Keratinocyte (primary cell): ENCODE measurements around the gene GCNT2. TPM values are rescaled to one million over a fixed set of nuclear protein-coding genes. Genes with fewer than 3 reads are reported as not detected.

Experiments used
- DNase-seq: peaks from one replicate; pipeline ENCODE4 v3.0.0-alpha.2; 2011; ENCODE audit warnings: low read depth, missing footprints, low spot score
- FAIRE-seq: peaks from 2 replicates; lab custom pipeline; 2011; peaks lifted over from hg19 to GRCh38; lab: Jason Lieb, UNC
- H2AFZ ChIP-seq: 2 replicates; pipeline ENCODE4 v1.6.0; 2012; ENCODE audit warnings: low read length, control low read depth, inconsistent platforms; ENCODE audit not compliant: control insufficient read depth
- H3K27ac ChIP-seq: 2 replicates; pipeline ENCODE4 v1.5.1; 2011; ENCODE audit warnings: low read length; ENCODE audit not compliant: control insufficient read depth, insufficient read depth
- H3K27me3 ChIP-seq: 3 replicates; pipeline ENCODE4 v1.6.0; 2011; ENCODE audit warnings: low read length; ENCODE audit not compliant: control insufficient read depth, insufficient read depth; ENCODE audit errors: extremely low read depth
- H3K36me3 ChIP-seq, 2 experiments: 2 replicates in 1 of 2; 3 replicates in 1 of 2; pipeline ENCODE4 v1.5.1; 2011; ENCODE audit warnings: low read length in 2 of 2, mild to moderate bottlenecking in 1 of 2; ENCODE audit not compliant: control insufficient read depth in 2 of 2, insufficient read depth in 2 of 2; ENCODE audit errors: extremely low read depth in 1 of 2
- H3K4me1 ChIP-seq: 3 replicates; pipeline ENCODE4 v1.5.1; 2011; ENCODE audit warnings: low read length; ENCODE audit not compliant: control insufficient read depth, insufficient read depth; ENCODE audit errors: extremely low read depth
- H3K4me2 ChIP-seq: 3 replicates; pipeline ENCODE4 v1.6.0; 2011; ENCODE audit warnings: low read depth, low read length; ENCODE audit not compliant: control insufficient read depth, insufficient read depth; ENCODE audit errors: extremely low read depth
- H3K4me3 ChIP-seq, 3 experiments: fragments of 200-600 bp in 1 of 3; sonication (generic) in 1 of 3; 2 replicates in 2 of 3; 3 replicates in 1 of 3; pipeline ENCODE4 v1.5.1; 2011 to 2016; ENCODE audit warnings: low read length in 3 of 3, mild to moderate bottlenecking in 3 of 3, control low read depth in 2 of 3, inconsistent platforms in 1 of 3, low read depth in 1 of 3, mixed read lengths in 1 of 3, mixed run types in 1 of 3, moderate library complexity in 1 of 3; ENCODE audit not compliant: control insufficient read depth in 2 of 3, insufficient read depth in 2 of 3; ENCODE audit errors: extremely low read depth in 1 of 3
- H3K79me2 ChIP-seq: 2 replicates; pipeline ENCODE4 v1.6.0; 2012; ENCODE audit warnings: low read length; ENCODE audit not compliant: control insufficient read depth, insufficient read depth
- H3K9ac ChIP-seq: 3 replicates; pipeline ENCODE4 v1.6.0; 2011; ENCODE audit warnings: low read length; ENCODE audit not compliant: control insufficient read depth, insufficient read depth; ENCODE audit errors: extremely low read depth
- H3K9me1 ChIP-seq: 3 replicates; pipeline ENCODE4 v1.6.0; 2011; ENCODE audit warnings: low read length; ENCODE audit not compliant: control insufficient read depth, insufficient read depth; ENCODE audit errors: extremely low read depth
- H3K9me3 ChIP-seq: 2 replicates; pipeline ENCODE4 v1.5.1; 2012; ENCODE audit warnings: low read depth, low read length; ENCODE audit not compliant: control insufficient read depth
- H4K20me1 ChIP-seq: 3 replicates; pipeline ENCODE4 v1.6.0; 2011; ENCODE audit warnings: low read length; ENCODE audit not compliant: control insufficient read depth, insufficient read depth; ENCODE audit errors: extremely low read depth
- CTCF ChIP-seq, 3 experiments: IDR thresholded peaks in 1 of 3; conservative IDR thresholded peaks in 1 of 3; optimal IDR thresholded peaks in 1 of 3; 2 replicates in 2 of 3; 3 replicates in 1 of 3; pipeline versions ENCODE3 to v1.5.1; 2011; ENCODE audit warnings: low read length in 3 of 3, mild to moderate bottlenecking in 3 of 3, moderate library complexity in 2 of 3, control low read depth in 1 of 3, inconsistent platforms in 1 of 3; ENCODE audit not compliant: insufficient read depth in 2 of 3; ENCODE audit errors: extremely low read depth in 1 of 3
- EZH2 ChIP-seq: IDR thresholded peaks from one replicate; pipeline ENCODE4 v1.6.1; 2012; ENCODE audit warnings: inconsistent platforms, mild to moderate bottlenecking, low read length, moderate library complexity
- dilution Hi-C: fragments of 300-500 bp; cut with MboI; formaldehyde crosslinking; loops from one replicate; pipeline ENCODE4 v1.7.0; 2020; ENCODE audit warnings: low sequenced_read_pairs; ENCODE audit not compliant: extremely low pct_ligation_motif_present
- polyA plus RNA-seq, 5 experiments: library from polyadenylated mRNA; depleted of rRNA in 3 of 5; stranded (reverse) in 3 of 5; stranded (forward) in 1 of 5; unstranded in 1 of 5; fragments of >200 nt; gene quantifications; 1 replicate in 1 of 5; 2 replicates in 3 of 5; 3 replicates in 1 of 5; pipeline versions ENCODE4 v1.2.1 to v1.2.3, GENCODE V29; 2011 to 2012; ENCODE audit warnings: missing spikeins in 2 of 5, low read depth in 1 of 5, low replicate concordance in 1 of 5

GCNT2 gene
- polyA plus RNA-seq, 1 donor (not counting 4 experiments of a cell fraction or from before 2014, with no cell fraction given) = 7.3 TPM

GRCh38 chr6:10610289-10610688 lies 89.1 kb downstream of the GCNT2 start:
- Histone ChIP-seq H3K36me3 (no peaks in the 10 kb centered on the region), H3K79me2 (no peaks in the 10 kb centered on the region), H3K4me3 (no peak overlapping the region), H3K9me3 (no peaks in the 10 kb centered on the region), H3K9ac (no peak overlapping the region), H3K4me2 (no peak overlapping the region), H4K20me1 (no peaks in the 10 kb centered on the region), H3K27ac (no peak overlapping the region), H3K9me1 (no peaks in the 10 kb centered on the region), H2AFZ (no peak overlapping the region), H3K27me3 (no peaks in the 10 kb centered on the region), H3K4me1 (no peaks in the 10 kb centered on the region)
- FAIRE-seq (no peak), DNase-seq (no peak)
- dilution Hi-C loops = no loop called here
- TF ChIP-seq CTCF (optimal IDR thresholded peaks at IDR 0.05 in 1 of 3, IDR thresholded peaks at IDR 0.05 in 1 of 3, conservative IDR thresholded peaks at IDR 0.05 in 1 of 3; ENCODE audit: extremely low read depth in 1 of 3, insufficient read depth in 2 of 3, low read length in 3 of 3) (no peak), EZH2 (no peak)

- DNase-seq = no peak
- no peaks in the 10 kb centered on the region for H3K27me3 ChIP-seq
- H3K9me1 ChIP-seq = no peaks in the 10 kb centered on the region
- H3K4me1 ChIP-seq = no peaks in the 10 kb centered on the region
- no peaks in the 10 kb centered on the region for H3K79me2 ChIP-seq
- H4K20me1 ChIP-seq = no peaks in the 10 kb centered on the region
- H2AFZ ChIP-seq = no peak overlapping the region
- H3K4me2 ChIP-seq = no peak overlapping the region
- H3K9ac ChIP-seq = no peak overlapping the region
- no peaks in the 10 kb centered on the region for H3K36me3 ChIP-seq
- no peak overlapping the region for H3K4me3 ChIP-seq
- no peak overlapping the region for H3K27ac ChIP-seq
- no peaks in the 10 kb centered on the region for H3K9me3 ChIP-seq
- dilution Hi-C loops = no loop called here
- FAIRE-seq = no peak
- TF ChIP-seq CTCF (optimal IDR thresholded peaks at IDR 0.05 in 1 of 3, IDR thresholded peaks at IDR 0.05 in 1 of 3, conservative IDR thresholded peaks at IDR 0.05 in 1 of 3; ENCODE audit: extremely low read depth in 1 of 3, insufficient read depth in 2 of 3, low read length in 3 of 3) (no peak), EZH2 (no peak)
Observed at GRCh38 chr6:10612161-10612560, 91.0 kb downstream of the GCNT2 start.
